SK-N-MC (cell line): Measurements from ENCODE around the gene TXNDC11.

Experiments
- DNase-seq: peaks from one replicate; pipeline ENCODE4 v3.0.0-alpha.2; 2011; ENCODE audit warnings: low read depth, low spot score
- H3K27ac ChIP-seq: fragments of 200-600 bp; sonication (generic); 2 replicates; pipeline ENCODE4 v1.5.1; 2016; ENCODE audit warnings: mixed run types
- H3K36me3 ChIP-seq: fragments of 200-600 bp; sonication (generic); 2 replicates; pipeline ENCODE4 v1.6.1; 2017; ENCODE audit warnings: antibody characterized with exemption, low read length, mixed read lengths; ENCODE audit not compliant: insufficient read depth
- H3K4me3 ChIP-seq: fragments of 200-600 bp; sonication (generic); 2 replicates; pipeline ENCODE4 v1.5.1; 2016
- H3K9ac ChIP-seq: fragments of 200-600 bp; sonication (generic); 2 replicates; pipeline ENCODE4 v1.8.0; 2017; ENCODE audit warnings: mixed run types, mixed read lengths; ENCODE audit not compliant: insufficient read length
- H3K9me3 ChIP-seq: fragments of 200-600 bp; sonication (generic); 2 replicates; pipeline ENCODE4 v1.6.1; 2017; ENCODE audit warnings: low read depth, mild to moderate bottlenecking, antibody characterized with exemption, low read length, moderate library complexity, mixed read lengths
- EZH2 ChIP-seq: fragments of 200-600 bp; sonication (generic); IDR thresholded peaks from one replicate; pipeline ENCODE4 v1.6.1; 2017; ENCODE audit warnings: antibody characterized with exemption
- FOXP2 ChIP-seq: optimal IDR thresholded peaks from 2 replicates; pipeline ENCODE3; 2011; ENCODE audit warnings: mild to moderate bottlenecking, moderate library complexity; ENCODE audit not compliant: insufficient read depth; ENCODE audit errors: extremely low read length, control extremely low read depth
- POLR2AphosphoS5 ChIP-seq: IDR thresholded peaks from 2 replicates; pipeline ENCODE4 v1.6.1; 2012; ENCODE audit warnings: mild to moderate bottlenecking, low read depth, low read length, borderline replicate concordance

The TXNDC11 gene

DNA sequence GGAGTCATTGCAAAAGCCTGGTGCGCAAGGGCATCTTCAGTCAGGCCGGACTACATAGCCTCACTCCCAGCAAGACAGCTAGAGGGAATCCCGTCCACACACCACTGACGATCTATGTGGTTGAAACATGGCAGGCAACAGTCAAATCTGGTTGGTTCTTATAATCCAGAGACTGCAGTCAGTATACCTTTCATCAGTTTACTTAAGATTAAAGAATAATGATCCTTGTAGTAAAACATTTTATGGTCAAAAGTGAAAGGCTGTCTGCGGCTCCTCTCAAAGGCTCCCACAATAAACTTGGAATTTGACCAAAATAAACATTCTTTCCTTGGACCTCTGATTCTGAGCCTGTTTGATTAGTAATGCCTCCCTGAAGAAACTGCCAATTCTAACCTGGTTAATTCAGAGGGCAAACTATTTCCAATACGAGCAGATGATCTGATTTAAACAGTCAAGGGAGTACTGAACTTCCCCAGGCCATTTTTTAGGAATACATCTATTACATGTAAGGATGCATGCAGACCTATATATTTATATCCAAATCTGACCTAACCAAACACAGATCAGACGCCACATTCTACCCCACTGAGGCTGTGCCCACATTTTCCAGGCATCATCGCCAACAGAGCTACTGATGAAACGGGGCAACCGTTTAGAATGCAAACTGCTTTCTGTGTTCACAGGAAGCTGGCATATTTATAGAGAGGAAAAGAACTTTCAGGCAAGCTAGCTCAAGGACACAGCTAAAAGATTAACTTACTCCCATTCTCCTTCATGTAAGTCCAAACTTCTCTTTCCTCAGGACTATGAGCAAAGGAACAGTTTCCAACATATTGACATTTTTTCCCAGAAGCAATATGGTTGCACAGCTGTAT lies 15.3 kb upstream of the TXNDC11 start:
- no peak overlapping the region for H3K4me3 ChIP-seq
- DNase-seq = no peak
- no peak overlapping the region for H3K9ac ChIP-seq
- H3K36me3 ChIP-seq = peaks cover 81% of the 10 kb centered on the region
- TF ChIP-seq EZH2 (no peak), POLR2AphosphoS5 (no peak), FOXP2 (no peak)
- no peaks in the 10 kb centered on the region for H3K9me3 ChIP-seq
- no peak overlapping the region for H3K27ac ChIP-seq

DNA sequence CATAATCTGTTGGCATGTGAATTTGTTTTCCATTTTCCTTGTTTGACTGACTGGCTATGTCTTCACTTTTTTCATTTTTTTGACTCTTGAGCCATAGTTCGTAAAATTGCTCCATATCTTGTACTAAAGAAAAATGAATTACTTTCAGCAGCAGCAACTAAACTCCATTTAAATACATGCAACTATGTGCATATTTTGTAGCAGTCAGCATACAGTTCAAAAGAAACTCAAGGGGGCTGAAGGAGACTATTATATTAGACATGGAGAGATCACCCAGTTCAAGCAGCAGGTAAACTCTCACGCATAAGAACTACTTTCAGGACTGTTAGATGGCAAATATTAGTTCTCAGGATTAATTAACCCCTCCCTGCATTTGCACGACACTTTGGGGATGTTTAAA lies 13.6 kb upstream of the TXNDC11 start:
- Histone ChIP-seq H3K4me3 (no peak overlapping the region), H3K9ac (no peak overlapping the region), H3K27ac (no peak overlapping the region), H3K9me3 (no peaks in the 10 kb centered on the region), H3K36me3 (peaks cover 79% of the 10 kb centered on the region)
- DNase-seq = no peak
- TF ChIP-seq POLR2AphosphoS5 (no peak), FOXP2 (no peak), EZH2 (no peak)

DNA sequence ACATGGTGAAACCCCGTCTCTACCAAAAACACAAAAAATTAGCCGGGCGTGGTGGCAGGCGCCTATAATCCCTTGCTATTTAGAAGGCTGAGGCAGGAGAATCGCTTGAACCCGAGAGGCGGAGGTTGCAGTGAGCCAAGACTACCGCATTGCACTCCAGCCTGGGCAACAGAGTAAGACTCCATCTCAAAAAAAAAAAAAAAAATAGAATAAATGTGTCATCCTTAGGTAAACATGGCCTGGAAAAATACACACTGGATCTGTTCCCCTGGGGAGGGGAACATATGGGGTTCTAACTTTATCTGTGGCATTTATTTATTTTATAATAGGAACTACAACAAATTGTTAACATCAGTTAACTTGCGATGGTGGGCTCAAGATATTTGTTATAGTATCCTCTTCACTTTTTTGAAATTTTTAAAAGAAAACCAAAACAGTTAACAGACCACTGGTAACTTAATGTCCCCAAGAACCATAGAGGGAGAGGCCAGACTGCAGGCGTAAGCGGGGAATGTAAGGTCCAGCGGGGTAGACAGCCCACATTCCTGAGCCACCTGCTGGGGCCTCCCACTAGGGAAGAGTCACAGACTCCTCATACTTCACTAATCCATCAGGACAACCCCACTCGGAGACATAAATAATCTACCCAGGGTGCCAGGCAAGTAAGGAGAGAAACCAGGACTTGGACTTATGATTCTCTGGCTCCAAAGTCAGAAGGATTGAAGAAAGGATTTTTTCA lies 12.5 kb upstream of the TXNDC11 start:
- TF ChIP-seq POLR2AphosphoS5 (no peak), EZH2 (no peak), FOXP2 (no peak)
- Histone ChIP-seq H3K4me3 (no peak overlapping the region), H3K27ac (no peak overlapping the region), H3K36me3 (peaks cover 79% of the 10 kb centered on the region), H3K9me3 (no peaks in the 10 kb centered on the region), H3K9ac (no peak overlapping the region)
- DNase-seq = no peak

DNA sequence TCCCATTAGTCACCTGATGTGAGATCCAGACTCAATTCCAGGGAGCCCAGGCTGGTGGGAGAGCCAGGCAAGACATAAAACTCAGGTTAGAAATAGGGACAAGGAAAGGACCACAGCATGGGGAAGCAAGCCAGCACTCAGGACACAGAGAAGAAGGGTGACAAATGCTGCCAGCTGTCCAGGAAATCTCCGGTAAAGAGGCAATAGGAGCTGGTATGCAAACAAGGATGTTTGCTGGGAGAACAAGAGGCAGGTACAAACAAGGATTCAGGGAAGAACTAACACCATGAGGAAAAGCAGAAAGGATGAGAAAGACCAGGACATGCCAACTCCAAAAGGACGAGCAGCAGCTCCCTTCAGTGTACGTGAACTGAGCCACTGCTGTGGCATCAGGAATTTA lies 10.2 kb upstream of the TXNDC11 start:
- no peak overlapping the region for H3K4me3 ChIP-seq
- no peak overlapping the region for H3K27ac ChIP-seq
- TF ChIP-seq FOXP2 = no peak
- no peak for TF ChIP-seq POLR2AphosphoS5
- TF ChIP-seq EZH2 = no peak
- DNase-seq = no peak
- no peaks in the 10 kb centered on the region for H3K9me3 ChIP-seq
- H3K36me3 ChIP-seq = peaks cover 69% of the 10 kb centered on the region
- no peak overlapping the region for H3K9ac ChIP-seq

DNA sequence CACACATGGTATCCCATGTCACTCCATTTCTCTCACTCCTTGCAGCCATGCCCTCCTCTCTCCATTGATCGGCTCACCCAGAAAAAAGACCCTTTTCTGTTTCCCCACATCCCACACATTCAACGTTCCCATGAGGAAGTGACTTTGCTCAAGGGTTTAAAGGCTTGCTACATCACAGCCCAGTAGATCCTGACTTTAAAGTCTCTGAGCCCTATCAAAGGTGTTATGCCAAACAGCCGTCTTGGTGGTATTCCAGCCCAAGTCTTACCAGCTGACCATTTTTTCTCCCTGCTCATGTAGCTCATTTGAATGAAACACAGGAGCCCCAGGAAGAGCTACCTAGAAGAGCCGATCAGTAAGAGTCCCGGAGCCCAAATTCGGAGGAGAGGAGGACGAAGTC lies 7.4 kb upstream of the TXNDC11 start:
- TF ChIP-seq FOXP2 = no peak
- no peak for TF ChIP-seq POLR2AphosphoS5
- Histone ChIP-seq H3K9ac (no peak overlapping the region), H3K4me3 (no peak overlapping the region), H3K36me3 (peaks cover 45% of the 10 kb centered on the region), H3K27ac (no peak overlapping the region), H3K9me3 (no peaks in the 10 kb centered on the region)
- no peak for DNase-seq

DNA sequence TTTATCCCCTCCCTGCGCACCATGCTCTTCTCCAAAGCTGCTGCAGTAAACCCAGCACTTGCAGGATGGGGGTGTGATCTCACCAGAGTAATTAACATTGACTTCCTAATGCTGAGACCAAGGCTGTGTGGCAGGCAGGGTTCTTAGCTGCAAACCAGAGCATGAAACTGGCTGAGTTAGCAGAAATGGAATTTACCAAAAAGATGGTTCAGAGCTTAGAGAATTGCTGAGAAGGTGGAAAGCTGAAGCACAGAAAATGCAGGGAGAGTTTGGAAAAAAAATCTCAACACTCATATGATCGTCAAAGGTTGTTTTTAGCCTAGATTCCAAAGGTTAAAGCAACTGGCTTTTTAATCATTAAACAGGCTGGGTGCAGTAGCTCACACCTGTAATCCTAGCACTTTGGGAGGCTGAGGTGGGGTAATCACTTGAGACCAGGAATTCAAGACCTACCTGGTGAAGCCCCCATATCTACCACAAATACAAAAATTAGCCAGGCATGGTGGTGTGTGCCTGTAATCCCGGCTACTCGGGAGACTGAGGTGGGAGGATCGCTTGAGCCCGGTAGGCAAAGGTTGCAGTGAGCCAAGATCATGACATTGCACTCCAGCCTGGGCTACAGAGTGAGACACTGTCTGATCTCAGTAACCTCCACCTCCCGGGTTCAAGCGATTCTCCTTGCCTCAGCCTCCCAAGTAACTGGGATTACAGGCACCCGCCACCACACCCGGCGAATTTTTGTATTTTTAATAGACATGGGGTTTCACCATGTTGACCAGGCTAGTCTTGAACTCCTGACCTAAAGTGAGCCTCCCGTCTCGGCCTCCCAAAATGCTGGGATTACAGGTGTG lies 6.0 kb upstream of the TXNDC11 start:
- TF ChIP-seq EZH2 (no peak), FOXP2 (no peak), POLR2AphosphoS5 (no peak)
- H3K4me3 ChIP-seq = no peak overlapping the region
- no peaks in the 10 kb centered on the region for H3K9me3 ChIP-seq
- no peak for DNase-seq
- H3K36me3 ChIP-seq = peaks cover 41% of the 10 kb centered on the region
- H3K9ac ChIP-seq = no peak overlapping the region
- H3K27ac ChIP-seq = peak overlapping the region; percentile 60; the same call in 1 of the 2 replicates

DNA sequence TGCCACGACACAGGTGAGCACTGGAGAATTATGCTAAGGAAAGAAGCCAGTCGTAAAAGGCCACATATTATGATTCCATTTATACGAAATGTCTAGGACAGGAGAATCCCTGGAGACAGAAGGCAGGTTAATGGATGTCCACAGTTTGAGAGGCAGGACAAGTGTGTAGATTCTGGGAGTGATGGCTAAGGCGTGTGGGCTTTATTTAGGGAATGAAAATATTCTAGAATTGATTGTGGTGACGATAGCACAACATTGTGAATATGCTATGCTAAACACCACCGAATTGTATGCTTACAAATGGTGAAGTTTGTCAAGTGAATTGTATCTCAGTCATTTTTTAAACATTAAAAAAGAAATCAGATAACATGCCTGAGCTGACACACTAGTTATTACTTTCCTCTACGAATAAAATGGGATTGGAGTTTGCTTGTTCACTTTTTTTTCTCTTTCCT lies 5.3 kb upstream of the TXNDC11 start:
- TF ChIP-seq FOXP2 (no peak), EZH2 (no peak), POLR2AphosphoS5 (no peak)
- Histone ChIP-seq H3K9ac (no peak overlapping the region), H3K9me3 (no peaks in the 10 kb centered on the region), H3K27ac (peak overlapping the region; percentile 60; the same call in 1 of the 2 replicates), H3K36me3 (peaks cover 35% of the 10 kb centered on the region), H3K4me3 (no peak overlapping the region)
- DNase-seq = no peak

DNA sequence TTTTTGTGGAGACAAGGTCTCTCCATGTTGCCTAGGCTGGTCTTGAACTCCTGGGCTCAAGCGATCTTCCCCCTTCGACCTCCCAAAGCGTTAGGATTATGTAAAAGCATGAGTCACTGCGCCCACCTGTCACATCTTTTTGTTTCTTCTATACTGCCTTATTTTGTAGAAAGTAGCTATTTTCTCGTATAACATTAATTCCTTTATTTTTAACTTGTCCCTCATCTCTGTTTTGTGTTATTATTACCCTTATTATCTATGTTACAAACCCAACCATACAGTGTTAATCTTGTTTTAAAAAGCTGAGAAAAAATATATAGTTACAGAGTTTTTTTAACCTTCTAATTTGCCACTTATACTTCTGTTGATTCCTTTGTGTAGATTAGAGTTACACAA lies 1.4 kb upstream of the TXNDC11 start:
- peaks cover 1% of the 10 kb centered on the region for H3K36me3 ChIP-seq
- no peak overlapping the region for H3K4me3 ChIP-seq
- peak overlapping the region; percentile 73 for H3K27ac ChIP-seq
- H3K9me3 ChIP-seq = no peaks in the 10 kb centered on the region
- no peak for DNase-seq
- no peak overlapping the region for H3K9ac ChIP-seq
- no peak for TF ChIP-seq POLR2AphosphoS5
- no peak for TF ChIP-seq FOXP2
- TF ChIP-seq EZH2 = no peak
